Caco-2 (cell line): ENCODE measurements around the gene ADAMTS2. TPM values are rescaled to one million over a fixed set of nuclear protein-coding genes. Genes with fewer than 3 reads are reported as not detected.

Experiments used
- BruUV-seq: library from RNA; stranded (reverse); fragments of 400-500 nt; replicated peaks from 2 replicates; lab custom pipeline; 2021; lab: Mats Ljungman, UMichigan
- CTCF ChIA-PET: fragments of 300-600 bp; sonication (Branson Sonifier 250); formaldehyde crosslinking; loops from one replicate; lab custom pipeline; 2022; ENCODE audit warnings: antibody characterized with exemption; lab: Charles Lee
- POLR2A ChIA-PET: fragments of 300-600 bp; sonication (Branson Sonifier 250); formaldehyde crosslinking; loops from one replicate; lab custom pipeline; 2022; ENCODE audit warnings: antibody characterized with exemption; lab: Charles Lee
- DNase-seq, 2 experiments: peaks; one replicate each; pipeline versions ENCODE4 v3.0.0 to v3.0.0-alpha.2; 2020 to 2022
- H3K27me3 ChIP-seq: replicated peaks from 2 replicates; pipeline ENCODE4 v1.6.0; 2011; ENCODE audit warnings: low read length; ENCODE audit not compliant: control insufficient read depth, insufficient read depth
- H3K36me3 ChIP-seq: 2 replicates; pipeline ENCODE4 v1.5.1; 2011; ENCODE audit warnings: low read length; ENCODE audit not compliant: control insufficient read depth, insufficient read depth
- H3K4me1 ChIP-seq: fragments of 250-450 bp; sonication (Bioruptor Pico); 2 replicates; pipeline ENCODE4 v1.5.1; 2020; ENCODE audit warnings: mild to moderate bottlenecking
- H3K4me3 ChIP-seq: 2 replicates; pipeline ENCODE4 v1.5.1; 2011; ENCODE audit warnings: low read depth, mild to moderate bottlenecking, control low read depth, low read length
- H3K9me3 ChIP-seq: fragments of 250-450 bp; sonication (Bioruptor Pico); 2 replicates; pipeline ENCODE4 v1.5.1; 2020; ENCODE audit warnings: mild to moderate bottlenecking, moderate library complexity
- H3K27ac Mint-ChIP-seq: one replicate; pipeline ENCODE4 v1.8.0; 2022; ENCODE audit warnings: mixed read lengths; ENCODE audit not compliant: unreplicated experiment
- H3K27me3 Mint-ChIP-seq: one replicate; pipeline ENCODE4 v1.8.0; 2022; ENCODE audit warnings: mixed read lengths; ENCODE audit not compliant: insufficient read depth, unreplicated experiment
- H3K36me3 Mint-ChIP-seq: one replicate; pipeline ENCODE4 v1.8.0; 2022; ENCODE audit warnings: mild to moderate bottlenecking, mixed read lengths; ENCODE audit not compliant: insufficient read depth, unreplicated experiment
- H3K4me1 Mint-ChIP-seq: one replicate; pipeline ENCODE4 v1.8.0; 2022; ENCODE audit warnings: low read depth, mixed read lengths; ENCODE audit not compliant: unreplicated experiment
- H3K4me3 Mint-ChIP-seq: one replicate; pipeline ENCODE4 v1.8.0; 2022; ENCODE audit warnings: mild to moderate bottlenecking, moderate library complexity, mixed read lengths; ENCODE audit not compliant: unreplicated experiment
- H3K9me3 Mint-ChIP-seq: one replicate; pipeline ENCODE4 v1.8.0; 2022; ENCODE audit warnings: mixed read lengths; ENCODE audit not compliant: unreplicated experiment
- intact Hi-C: fragments of 100-400 bp; cut with micrococcal nuclease; formaldehyde crosslinking; loops from one replicate; pipeline ENCODE4 v1.10.0; 2022; ENCODE audit not compliant: unreplicated experiment
- total RNA-seq: library from RNA; stranded (reverse); gene quantifications from 2 replicates; pipeline ENCODE4 v1.2.3, GENCODE V29; 2022
- TF ChIP-seq, protein P1 (sequence below), 2 experiments: fragments of 200-600 bp in 1 of 2; IDR thresholded peaks; 1 replicate in 1 of 2; 2 replicates in 1 of 2; pipeline versions ENCODE4 v1.5.1 to v1.8.0; 2011 to 2022; ENCODE audit warnings: antibody characterized with exemption in 1 of 2, control low read depth in 1 of 2, inconsistent platforms in 1 of 2, low read depth in 1 of 2, low read length in 1 of 2, mild to moderate bottlenecking in 1 of 2, moderate library complexity in 1 of 2; ENCODE audit not compliant: insufficient read depth in 1 of 2, severe bottlenecking in 1 of 2, unreplicated experiment in 1 of 2

ADAMTS2 gene
- total RNA-seq, 1 experiment from 2014 or later, result 0.05 TPM

- Mint-ChIP-seq H3K36me3 (no peaks in the 10 kb centered on the region), H3K27me3 (no peaks in the 10 kb centered on the region), H3K4me1 (no peaks in the 10 kb centered on the region), H3K9me3 (no peaks in the 10 kb centered on the region), H3K4me3 (no peak overlapping the region), H3K27ac (no peak overlapping the region)
- DNase-seq, result no peak
- Histone ChIP-seq H3K9me3 (no peaks in the 10 kb centered on the region), H3K27me3 (no peaks in the 10 kb centered on the region), H3K4me1 (no peaks in the 10 kb centered on the region), H3K4me3 (no peak overlapping the region), H3K36me3 (no peaks in the 10 kb centered on the region)
- POLR2A ChIA-PET, result interaction anchor here (0.5 kb wide), 1 partner anchor 518 kb away, joined by 3 read pairs; no protein-coding TSS in a partner anchor
- CTCF ChIA-PET, result no interaction called here
- intact Hi-C loops, result no loop called here
- TF ChIP-seq, protein P1, sequence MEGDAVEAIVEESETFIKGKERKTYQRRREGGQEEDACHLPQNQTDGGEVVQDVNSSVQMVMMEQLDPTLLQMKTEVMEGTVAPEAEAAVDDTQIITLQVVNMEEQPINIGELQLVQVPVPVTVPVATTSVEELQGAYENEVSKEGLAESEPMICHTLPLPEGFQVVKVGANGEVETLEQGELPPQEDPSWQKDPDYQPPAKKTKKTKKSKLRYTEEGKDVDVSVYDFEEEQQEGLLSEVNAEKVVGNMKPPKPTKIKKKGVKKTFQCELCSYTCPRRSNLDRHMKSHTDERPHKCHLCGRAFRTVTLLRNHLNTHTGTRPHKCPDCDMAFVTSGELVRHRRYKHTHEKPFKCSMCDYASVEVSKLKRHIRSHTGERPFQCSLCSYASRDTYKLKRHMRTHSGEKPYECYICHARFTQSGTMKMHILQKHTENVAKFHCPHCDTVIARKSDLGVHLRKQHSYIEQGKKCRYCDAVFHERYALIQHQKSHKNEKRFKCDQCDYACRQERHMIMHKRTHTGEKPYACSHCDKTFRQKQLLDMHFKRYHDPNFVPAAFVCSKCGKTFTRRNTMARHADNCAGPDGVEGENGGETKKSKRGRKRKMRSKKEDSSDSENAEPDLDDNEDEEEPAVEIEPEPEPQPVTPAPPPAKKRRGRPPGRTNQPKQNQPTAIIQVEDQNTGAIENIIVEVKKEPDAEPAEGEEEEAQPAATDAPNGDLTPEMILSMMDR (IDR thresholded peaks at IDR 0.05; ENCODE audit: insufficient read depth in 1 of 2, low read depth in 1 of 2, low read length in 1 of 2, severe bottlenecking in 1 of 2, unreplicated experiment in 1 of 2), result no peak
- BruUV-seq, result no TSS peak
Observed at GRCh38 chr5:179204572-179204971, 140.7 kb downstream of the ADAMTS2 start.

- Mint-ChIP-seq H3K27ac (no peak overlapping the region), H3K27me3 (no peaks in the 10 kb centered on the region), H3K4me3 (no peak overlapping the region), H3K36me3 (no peaks in the 10 kb centered on the region), H3K9me3 (no peaks in the 10 kb centered on the region), H3K4me1 (no peaks in the 10 kb centered on the region)
- BruUV-seq, result no TSS peak
- H3K36me3 ChIP-seq, result no peaks in the 10 kb centered on the region
- TF ChIP-seq, protein P1 (IDR thresholded peaks at IDR 0.05; ENCODE audit: insufficient read depth in 1 of 2, low read depth in 1 of 2, low read length in 1 of 2, severe bottlenecking in 1 of 2, unreplicated experiment in 1 of 2), result no peak
- H3K27me3 ChIP-seq, result no peaks in the 10 kb centered on the region
- ChIA-PET POLR2A (no interaction called here), CTCF (no interaction called here)
- intact Hi-C loops, result no loop called here
- no peaks in the 10 kb centered on the region for H3K9me3 ChIP-seq
- no peak overlapping the region for H3K4me3 ChIP-seq
- no peak for DNase-seq
- H3K4me1 ChIP-seq, result no peaks in the 10 kb centered on the region
Observed at GRCh38 chr5:179203248-179203647, 142.0 kb downstream of the ADAMTS2 start.

DNA sequence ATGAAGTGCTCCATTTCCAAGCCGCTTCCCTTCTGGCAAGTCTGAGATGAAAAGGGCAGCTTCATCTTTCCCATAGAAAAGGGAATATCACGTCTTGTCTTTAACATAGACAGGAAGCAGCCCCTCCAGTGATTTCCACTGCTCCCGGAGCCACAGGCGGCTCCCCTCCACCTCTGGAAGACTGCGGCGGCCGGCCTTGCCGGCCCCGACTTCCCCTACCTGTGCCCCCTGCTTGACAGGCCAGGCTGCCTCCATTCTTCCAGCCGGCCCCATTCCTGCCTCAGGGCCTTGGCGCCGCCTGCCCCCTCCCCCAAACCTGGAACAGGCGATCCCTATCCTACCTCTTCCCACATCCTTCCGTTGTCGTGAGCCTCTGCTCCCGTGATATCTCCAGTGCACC, 143.3 kb downstream of the ADAMTS2 start:
- TF ChIP-seq, protein P1 (IDR thresholded peaks at IDR 0.05; ENCODE audit: insufficient read depth in 1 of 2, low read depth in 1 of 2, low read length in 1 of 2, severe bottlenecking in 1 of 2, unreplicated experiment in 1 of 2), result no peak
- Mint-ChIP-seq H3K9me3 (no peaks in the 10 kb centered on the region), H3K27ac (no peak overlapping the region), H3K36me3 (no peaks in the 10 kb centered on the region), H3K4me1 (no peaks in the 10 kb centered on the region), H3K27me3 (no peaks in the 10 kb centered on the region), H3K4me3 (no peak overlapping the region)
- CTCF ChIA-PET, result no interaction called here
- Histone ChIP-seq H3K9me3 (no peaks in the 10 kb centered on the region), H3K4me1 (no peaks in the 10 kb centered on the region), H3K36me3 (no peaks in the 10 kb centered on the region), H3K27me3 (no peaks in the 10 kb centered on the region), H3K4me3 (no peak overlapping the region)
- POLR2A ChIA-PET, result no interaction called here
- DNase-seq, result no peak
- intact Hi-C loops, result no loop called here
- no TSS peak for BruUV-seq
